HCT116 (cell line): ENCODE data around the gene SMARCAD1.

Source experiments
- CTCF ChIP-seq, 3 experiments: fragments of 200-600 bp in 1 of 3; sonication (generic) in 1 of 3; IDR thresholded peaks in 2 of 3; conservative IDR thresholded peaks in 1 of 3; 2 replicates each; pipeline ENCODE4 v1.5.1; 2012 to 2017; ENCODE audit warnings: low read depth in 2 of 3, low read length in 2 of 3, antibody characterized with exemption in 1 of 3, borderline replicate concordance in 1 of 3, control low read depth in 1 of 3, mild to moderate bottlenecking in 1 of 3, mixed read lengths in 1 of 3, mixed run types in 1 of 3, moderate library complexity in 1 of 3; ENCODE audit not compliant: insufficient read depth in 1 of 3
- EZH2 ChIP-seq: fragments of 200-600 bp; sonication (generic); IDR thresholded peaks from 2 replicates; pipeline ENCODE4 v1.6.1; 2017; ENCODE audit warnings: antibody characterized with exemption, mixed run types
- EZH2phosphoT487 ChIP-seq: fragments of 200-600 bp; IDR thresholded peaks from 2 replicates; pipeline ENCODE4 v1.6.1; 2018; ENCODE audit warnings: antibody characterized with exemption, borderline replicate concordance
- JUND ChIP-seq: IDR thresholded peaks from 2 replicates; pipeline ENCODE4 v1.6.1; 2012
- MAX ChIP-seq: IDR thresholded peaks from 2 replicates; pipeline ENCODE4 v1.6.1; 2012
- POLR2AphosphoS5 ChIP-seq: IDR thresholded peaks from 2 replicates; pipeline ENCODE4 v1.6.1; 2011; ENCODE audit warnings: mild to moderate bottlenecking, low read depth, low read length, moderate library complexity
- RAD21 ChIP-seq: IDR thresholded peaks from 2 replicates; pipeline ENCODE4 v1.6.1; 2012; ENCODE audit warnings: low read depth, mild to moderate bottlenecking
- REST ChIP-seq: IDR thresholded peaks from 2 replicates; pipeline ENCODE4 v1.6.1; 2012; ENCODE audit warnings: low read depth
- SP1 ChIP-seq: IDR thresholded peaks from 2 replicates; pipeline ENCODE4 v1.6.1; 2012; ENCODE audit warnings: low read depth
- YY1 ChIP-seq: IDR thresholded peaks from 2 replicates; pipeline ENCODE4 v1.6.1; 2011; ENCODE audit warnings: low read length, low read depth, moderate library complexity, mild to moderate bottlenecking; ENCODE audit not compliant: insufficient replicate concordance; ENCODE audit errors: extremely low read depth
- ZBTB33 ChIP-seq: IDR thresholded peaks from 2 replicates; pipeline ENCODE4 v1.6.1; 2011; ENCODE audit warnings: mild to moderate bottlenecking, low read length, moderate library complexity; ENCODE audit not compliant: insufficient replicate concordance; ENCODE audit errors: extremely low read depth
- ZNF274 ChIP-seq: fragments of 200-500 bp; sonication (Bioruptor generic); IDR thresholded peaks from 2 replicates; pipeline ENCODE4 v1.6.1; 2014; ENCODE audit warnings: mild to moderate bottlenecking, low read depth, low read length, inconsistent platforms

- no peak for TF ChIP-seq EZH2
- no peak for TF ChIP-seq REST
- TF ChIP-seq CTCF (IDR thresholded peaks at IDR 0.05 in 2 of 3, conservative IDR thresholded peaks at IDR 0.05 in 1 of 3; ENCODE audit: borderline replicate concordance in 1 of 3, insufficient read depth in 1 of 3, low read depth in 2 of 3, low read length in 2 of 3), result no peak
- no peak for TF ChIP-seq EZH2phosphoT487
- TF ChIP-seq ZBTB33, result no peak
- no peak for TF ChIP-seq MAX
- no peak for TF ChIP-seq JUND
- no peak for TF ChIP-seq ZNF274
- no peak for TF ChIP-seq RAD21
- TF ChIP-seq YY1, result no peak
- no peak for TF ChIP-seq POLR2AphosphoS5
- no peak for TF ChIP-seq SP1
Measured at GRCh38 chr4:94228493-94229216, 21.0 kb downstream of the SMARCAD1 start.
